Glutamatergic neuron (in vitro differentiated cells): ENCODE measurements around the gene GPC6. TPM values are rescaled to one million over a fixed set of nuclear protein-coding genes. Genes with fewer than 3 reads are reported as not detected.

Experiments
- DNase-seq: peaks from one replicate; pipeline ENCODE4 v3.0.0; 2022
- H3K27ac Mint-ChIP-seq: one replicate; pipeline ENCODE4 v1.8.0; 2020; ENCODE audit warnings: mild to moderate bottlenecking, mixed read lengths, inconsistent platforms; ENCODE audit not compliant: unreplicated experiment
- H3K27me3 Mint-ChIP-seq: one replicate; pipeline ENCODE4 v1.8.0; 2020; ENCODE audit warnings: mild to moderate bottlenecking, moderate library complexity, mixed read lengths, inconsistent platforms; ENCODE audit not compliant: unreplicated experiment
- H3K36me3 Mint-ChIP-seq: one replicate; pipeline ENCODE4 v1.8.0; 2020; ENCODE audit warnings: mild to moderate bottlenecking, mixed read lengths, inconsistent platforms; ENCODE audit not compliant: unreplicated experiment
- H3K4me1 Mint-ChIP-seq: one replicate; pipeline ENCODE4 v1.8.0; 2020; ENCODE audit warnings: mild to moderate bottlenecking, low read depth, mixed read lengths, inconsistent platforms; ENCODE audit not compliant: unreplicated experiment
- H3K4me3 Mint-ChIP-seq: one replicate; pipeline ENCODE4 v1.8.0; 2020; ENCODE audit warnings: mild to moderate bottlenecking, mixed read lengths, inconsistent platforms; ENCODE audit not compliant: unreplicated experiment
- H3K9me3 Mint-ChIP-seq: one replicate; pipeline ENCODE4 v1.8.0; 2020; ENCODE audit warnings: mild to moderate bottlenecking, moderate library complexity, mixed read lengths, inconsistent platforms; ENCODE audit not compliant: unreplicated experiment
- CTCF ChIP-seq: fragments of 200-600 bp; sonication (generic); IDR thresholded peaks from one replicate; pipeline ENCODE4 v1.5.0; 2021; ENCODE audit not compliant: partially characterized antibody, unreplicated experiment
- total RNA-seq: library from RNA; stranded (reverse); fragmentation: NEBNext Ultra II Directional; extraction: Animal tissue kit (Norgen Biotek cat#: 25700); gene quantifications from one replicate; pipeline ENCODE4 v1.2.1, GENCODE V29; 2021; ENCODE audit not compliant: unreplicated experiment

Gene GPC6
- total RNA-seq, 1 donor from 2014 or later: 11.8 TPM

- Mint-ChIP-seq H3K27ac (no peak overlapping the region), H3K27me3 (no peaks in the 10 kb centered on the region), H3K4me3 (no peak overlapping the region), H3K9me3 (no peaks in the 10 kb centered on the region), H3K36me3 (no peaks in the 10 kb centered on the region), H3K4me1 (peaks cover 3% of the 10 kb centered on the region)
- no peak for DNase-seq
- no peak for TF ChIP-seq CTCF
These were observed 988.4 kb downstream of the GPC6 start for GRCh38 chr13:94214975-94215374.

GRCh38 chr13:94216476-94216875, 989.9 kb downstream of the GPC6 start:
- H3K4me3 Mint-ChIP-seq: no peak overlapping the region
- H3K9me3 Mint-ChIP-seq: no peaks in the 10 kb centered on the region
- no peaks in the 10 kb centered on the region for H3K36me3 Mint-ChIP-seq
- no peak for DNase-seq
- H3K27ac Mint-ChIP-seq: no peak overlapping the region
- TF ChIP-seq CTCF: no peak
- H3K4me1 Mint-ChIP-seq: peaks cover 3% of the 10 kb centered on the region
- H3K27me3 Mint-ChIP-seq: no peaks in the 10 kb centered on the region

GRCh38 chr13:94217370-94217769, 990.8 kb downstream of the GPC6 start:
- no peaks in the 10 kb centered on the region for H3K36me3 Mint-ChIP-seq
- peaks cover 3% of the 10 kb centered on the region for H3K4me1 Mint-ChIP-seq
- H3K27me3 Mint-ChIP-seq: no peaks in the 10 kb centered on the region
- no peak for TF ChIP-seq CTCF
- H3K4me3 Mint-ChIP-seq: no peak overlapping the region
- H3K9me3 Mint-ChIP-seq: no peaks in the 10 kb centered on the region
- no peak overlapping the region for H3K27ac Mint-ChIP-seq
- no peak for DNase-seq

GRCh38 chr13:94218537-94218936, 991.9 kb downstream of the GPC6 start:
- H3K4me3 Mint-ChIP-seq: no peak overlapping the region

GRCh38 chr13:94218951-94219350, 992.3 kb downstream of the GPC6 start:
- Mint-ChIP-seq H3K4me3 (no peak overlapping the region), H3K4me1 (peaks cover 3% of the 10 kb centered on the region), H3K36me3 (no peaks in the 10 kb centered on the region), H3K27me3 (peaks cover under 1% of the 10 kb centered on the region), H3K9me3 (no peaks in the 10 kb centered on the region), H3K27ac (no peak overlapping the region)
- no peak for TF ChIP-seq CTCF
- DNase-seq: no peak

More at GRCh38 chr13:94218537-94218936, 991.9 kb downstream of the GPC6 start:
- Mint-ChIP-seq H3K9me3 (no peaks in the 10 kb centered on the region), H3K27ac (no peak overlapping the region), H3K4me1 (peaks cover 3% of the 10 kb centered on the region), H3K36me3 (no peaks in the 10 kb centered on the region), H3K27me3 (no peaks in the 10 kb centered on the region)
- TF ChIP-seq CTCF: no peak
- DNase-seq: no peak
